HCT116 (cell line): ENCODE data around the gene CLN6. TPM values are rescaled to one million over a fixed set of nuclear protein-coding genes. Genes with fewer than 3 reads are reported as not detected.

Experiments used
- ATAC-seq: fragments of 200-7000 bp; cut with Tn5 transposase; 2 replicates; pipeline ENCODE4 v1.9.1; 2020; ENCODE audit warnings: mild to moderate bottlenecking, moderate library complexity
- BruUV-seq: library from RNA; stranded (reverse); fragments of 400-500 nt; replicated peaks from 2 replicates; lab custom pipeline; 2021; lab: Mats Ljungman, UMichigan
- CTCF ChIA-PET: fragments of 300-600 bp; sonication (Branson Sonifier 250); formaldehyde crosslinking; loops from one replicate; lab custom pipeline; 2021; ENCODE audit warnings: antibody characterized with exemption; lab: Charles Lee
- POLR2A ChIA-PET: fragments of 300-600, 350-600 bp; sonication (Branson Sonifier 250); formaldehyde crosslinking; loops from one replicate; lab custom pipeline; 2021; ENCODE audit warnings: antibody characterized with exemption; lab: Charles Lee
- RAD21 ChIA-PET, 2 experiments: fragments of 300-600 bp; sonication (Branson Sonifier 250); formaldehyde crosslinking; loops; one replicate each; lab custom pipeline; 2023; ENCODE audit warnings: low total read pairs in 2 of 2; ENCODE audit not compliant: uncharacterized antibody in 2 of 2, unreplicated experiment in 2 of 2, low non-redundant PET in 1 of 2; lab: Charles Lee
- DNase-seq: peaks from one replicate; pipeline ENCODE4 v3.0.0-alpha.2; 2010; ENCODE audit warnings: low read depth, low spot score
- H2AFZ ChIP-seq: fragments of 200-600 bp; shearing (Covaris generic), sonication (generic); 2 replicates; pipeline ENCODE4 v1.6.1; 2017; ENCODE audit warnings: low read depth, mixed run types, mixed read lengths, antibody characterized with exemption, low read length; ENCODE audit not compliant: poor library complexity, severe bottlenecking
- H3K27ac ChIP-seq: 2 replicates; pipeline ENCODE4 v1.5.1; 2012; ENCODE audit warnings: low read depth, low read length
- H3K27me3 ChIP-seq: fragments of 200-600 bp; sonication (generic); 2 replicates; pipeline ENCODE4 v1.6.1; 2016; ENCODE audit warnings: mixed run types, low read length, mixed read lengths; ENCODE audit not compliant: insufficient read depth
- H3K36me3 ChIP-seq, 2 experiments: fragments of 200-500 bp in 1 of 2; fragments of 200-600 bp in 1 of 2; sonication (Bioruptor generic) in 1 of 2; sonication (generic) in 1 of 2; 2 replicates each; pipeline versions ENCODE4 v1.5.1 to v1.6.1; 2014 to 2016; ENCODE audit warnings: low read length in 2 of 2, inconsistent platforms in 1 of 2, mixed read lengths in 1 of 2, mixed run types in 1 of 2; ENCODE audit not compliant: insufficient read depth in 2 of 2, control insufficient read depth in 1 of 2
- H3K4me1 ChIP-seq, 2 experiments: fragments of 200-600 bp in 1 of 2; sonication (generic) in 1 of 2; 2 replicates each; pipeline versions ENCODE4 v1.5.1 to v1.6.1; 2012 to 2017; ENCODE audit warnings: low read length in 2 of 2, inconsistent platforms in 1 of 2, mild to moderate bottlenecking in 1 of 2, mixed read lengths in 1 of 2, mixed run types in 1 of 2, moderate library complexity in 1 of 2; ENCODE audit not compliant: insufficient read depth in 2 of 2, control insufficient read depth in 1 of 2
- H3K4me2 ChIP-seq: fragments of 200-600 bp; sonication (generic); 2 replicates; pipeline ENCODE4 v1.6.1; 2017; ENCODE audit warnings: mixed run types, low read length, mixed read lengths
- H3K4me3 ChIP-seq, 2 experiments: fragments of 200-600 bp in 1 of 2; sonication (generic) in 1 of 2; replicated peaks in 1 of 2; 2 replicates each; pipeline ENCODE4 v1.5.1; 2011 to 2016; ENCODE audit warnings: low read length in 2 of 2, control low read depth in 1 of 2, low read depth in 1 of 2, mild to moderate bottlenecking in 1 of 2, mixed read lengths in 1 of 2, mixed run types in 1 of 2
- H3K79me2 ChIP-seq: fragments of 200-600 bp; sonication (generic); 2 replicates; pipeline ENCODE4 v1.6.1; 2017; ENCODE audit warnings: mild to moderate bottlenecking, mixed run types, low read length, moderate library complexity, mixed read lengths; ENCODE audit not compliant: insufficient read depth
- H3K9ac ChIP-seq: fragments of 200-600 bp; sonication (generic); 2 replicates; pipeline ENCODE4 v1.6.1; 2016; ENCODE audit warnings: low read length, mixed read lengths
- H3K9me2 ChIP-seq: fragments of 200-600 bp; sonication (generic), shearing (Covaris generic); 2 replicates; pipeline ENCODE4 v1.6.1; 2017; ENCODE audit warnings: mixed run types, mild to moderate bottlenecking, moderate library complexity; ENCODE audit not compliant: insufficient read depth
- H3K9me3 ChIP-seq, 2 experiments: fragments of 200-500 bp in 1 of 2; fragments of 200-600 bp in 1 of 2; sonication (Bioruptor generic) in 1 of 2; sonication (generic) in 1 of 2; 2 replicates each; pipeline ENCODE4 v1.6.1; 2014 to 2017; ENCODE audit warnings: low read length in 2 of 2, mixed read lengths in 2 of 2, inconsistent platforms in 1 of 2, low read depth in 1 of 2, mild to moderate bottlenecking in 1 of 2, mixed run types in 1 of 2, moderate library complexity in 1 of 2; ENCODE audit not compliant: control insufficient read depth in 1 of 2, insufficient read depth in 1 of 2
- H4K20me1 ChIP-seq: fragments of 200-600 bp; sonication (generic), shearing (Covaris generic); 2 replicates; pipeline ENCODE4 v1.6.1; 2017; ENCODE audit warnings: mixed run types, mild to moderate bottlenecking, moderate library complexity; ENCODE audit not compliant: insufficient read depth
- CBX3 ChIP-seq: IDR thresholded peaks from 2 replicates; pipeline ENCODE4 v1.6.1; 2012; ENCODE audit warnings: low read depth
- CTCF ChIP-seq, 3 experiments: fragments of 200-600 bp in 1 of 3; sonication (generic) in 1 of 3; IDR thresholded peaks in 2 of 3; conservative IDR thresholded peaks in 1 of 3; 2 replicates each; pipeline ENCODE4 v1.5.1; 2012 to 2017; ENCODE audit warnings: low read depth in 2 of 3, low read length in 2 of 3, antibody characterized with exemption in 1 of 3, borderline replicate concordance in 1 of 3, control low read depth in 1 of 3, mild to moderate bottlenecking in 1 of 3, mixed read lengths in 1 of 3, mixed run types in 1 of 3, moderate library complexity in 1 of 3; ENCODE audit not compliant: insufficient read depth in 1 of 3
- EGR1 ChIP-seq: IDR thresholded peaks from 2 replicates; pipeline ENCODE4 v1.6.1; 2012; ENCODE audit warnings: low read depth
- ELF1 ChIP-seq: IDR thresholded peaks from 2 replicates; pipeline ENCODE4 v1.6.1; 2012; ENCODE audit warnings: low read depth, borderline replicate concordance
- EZH2 ChIP-seq: fragments of 200-600 bp; sonication (generic); IDR thresholded peaks from 2 replicates; pipeline ENCODE4 v1.6.1; 2017; ENCODE audit warnings: antibody characterized with exemption, mixed run types
- MAX ChIP-seq: IDR thresholded peaks from 2 replicates; pipeline ENCODE4 v1.6.1; 2012
- RAD21 ChIP-seq: IDR thresholded peaks from 2 replicates; pipeline ENCODE4 v1.6.1; 2012; ENCODE audit warnings: low read depth, mild to moderate bottlenecking
- SRF ChIP-seq: IDR thresholded peaks from 2 replicates; pipeline ENCODE4 v1.6.1; 2012; ENCODE audit warnings: low read depth
- ZNF274 ChIP-seq: fragments of 200-500 bp; sonication (Bioruptor generic); IDR thresholded peaks from 2 replicates; pipeline ENCODE4 v1.6.1; 2014; ENCODE audit warnings: mild to moderate bottlenecking, low read depth, low read length, inconsistent platforms
- intact Hi-C: fragments of 100-400 bp; cut with micrococcal nuclease; formaldehyde crosslinking; loops from 2 replicates; pipeline ENCODE4 v1.10.0; 2022
- total RNA-seq: library from RNA; stranded (reverse); gene quantifications from one replicate; pipeline ENCODE4 v1.2.1, GENCODE V29; 2021; ENCODE audit not compliant: unreplicated experiment

Gene CLN6
- total RNA-seq, 1 experiment from 2014 or later, result 44.1 TPM

- no peak for TF ChIP-seq SRF
- no peak for TF ChIP-seq CTCF (IDR thresholded peaks at IDR 0.05 in 2 of 3, conservative IDR thresholded peaks at IDR 0.05 in 1 of 3; ENCODE audit: borderline replicate concordance in 1 of 3, insufficient read depth in 1 of 3, low read depth in 2 of 3, low read length in 2 of 3)
- no peak for TF ChIP-seq ELF1
- TF ChIP-seq EGR1, result no peak
- TF ChIP-seq CBX3, result no peak
- TF ChIP-seq RAD21, result no peak
- no peak for TF ChIP-seq EZH2
- TF ChIP-seq ZNF274, result no peak
- no peak for TF ChIP-seq MAX
- no peak for ATAC-seq
- peaks cover 10 to 28% of the 10 kb centered on the region in 2 experiments; a peak in 3 of 4 replicates for H3K4me1 ChIP-seq
- H3K36me3 ChIP-seq, result no peaks in the 10 kb centered on the region
- no peak overlapping the region for H3K4me3 ChIP-seq
- no peaks in the 10 kb centered on the region for H3K9me3 ChIP-seq
- no peak overlapping the region for H3K4me2 ChIP-seq
- CTCF ChIA-PET, result no interaction called here
- intact Hi-C loops, result no loop called here
- no peak for DNase-seq
- H3K9ac ChIP-seq, result no peak overlapping the region
- POLR2A ChIA-PET, result interaction anchor here (1.3 kb wide), 1 partner anchor 12 kb away, joined by 4 read pairs; no protein-coding TSS in a partner anchor
- RAD21 ChIA-PET, result no interaction called here
- H3K9me2 ChIP-seq, result no peaks in the 10 kb centered on the region
- no peak overlapping the region for H3K27ac ChIP-seq
- H3K79me2 ChIP-seq, result peaks cover 19% of the 10 kb centered on the region
- no peak overlapping the region for H2AFZ ChIP-seq
- no peaks in the 10 kb centered on the region for H4K20me1 ChIP-seq
- BruUV-seq, result no TSS peak
- no peaks in the 10 kb centered on the region for H3K27me3 ChIP-seq
Observed at GRCh38 chr15:68232449-68232848, 2.9 kb upstream of the CLN6 start.
